OCI-LY3 (cell line): ENCODE results near the gene FTH1.

Source experiments
- H2AFZ ChIP-seq: fragments of 200-600, 300-600 bp; shearing (Covaris generic); 2 replicates; pipeline ENCODE4 v1.6.0; 2014; ENCODE audit warnings: antibody characterized with exemption, low read depth, low read length
- H3K27ac ChIP-seq: fragments of 200-600, 300-600 bp; sonication (generic); 2 replicates; pipeline ENCODE4 v1.5.1; 2014; ENCODE audit warnings: mild to moderate bottlenecking, low read length, moderate library complexity, mixed read lengths
- H3K27me3 ChIP-seq: fragments of 200-600, 300-600 bp; sonication (generic); 2 replicates; pipeline ENCODE4 v1.6.1; 2014; ENCODE audit warnings: low read depth, low read length, mixed read lengths
- H3K36me3 ChIP-seq: fragments of 200-600, 300-600 bp; sonication (generic); replicated peaks from 2 replicates; pipeline ENCODE3; 2014; ENCODE audit warnings: low read depth, low read length, mixed read lengths
- H3K4me1 ChIP-seq: fragments of 300-600, 200-600 bp; sonication (generic); 2 replicates; pipeline ENCODE4 v1.6.1; 2014; ENCODE audit warnings: low read length, mixed read lengths
- H3K4me2 ChIP-seq: fragments of 200-600, 300-600 bp; sonication (generic); 2 replicates; pipeline ENCODE4 v1.6.1; 2014; ENCODE audit warnings: low read length, mixed read lengths
- H3K4me3 ChIP-seq: fragments of 300-600, 200-600 bp; sonication (generic); 2 replicates; pipeline ENCODE4 v1.5.1; 2014; ENCODE audit warnings: antibody characterized with exemption, mild to moderate bottlenecking, low read length, moderate library complexity
- H3K79me2 ChIP-seq: fragments of 300-600, 200-600 bp; shearing (Covaris generic); 2 replicates; pipeline ENCODE4 v1.6.1; 2014; ENCODE audit warnings: mild to moderate bottlenecking, low read length, mixed read lengths
- H3K9ac ChIP-seq: fragments of 300-600, 200-600 bp; shearing (Covaris generic); 2 replicates; pipeline ENCODE4 v1.6.0; 2014; ENCODE audit warnings: mild to moderate bottlenecking, low read length, moderate library complexity
- H3K9me3 ChIP-seq: fragments of 200-600, 300-600 bp; shearing (Covaris generic); 2 replicates; pipeline ENCODE4 v1.6.1; 2014; ENCODE audit warnings: low read length, mixed read lengths; ENCODE audit not compliant: insufficient read depth
- H4K20me1 ChIP-seq: fragments of 200-600, 300-600 bp; sonication (generic); 2 replicates; pipeline ENCODE4 v1.6.1; 2016; ENCODE audit warnings: low read length, mixed read lengths; ENCODE audit not compliant: insufficient read depth
- EZH2phosphoT487 ChIP-seq: fragments of 200-600 bp; shearing (Covaris generic); IDR thresholded peaks from 2 replicates; pipeline ENCODE4 v1.6.1; 2018; ENCODE audit warnings: antibody characterized with exemption, mixed run types, low read depth
- TF ChIP-seq, protein P1 (sequence below): fragments of 200-600, 300-600 bp; sonication (generic); IDR thresholded peaks from 2 replicates; pipeline ENCODE4 v1.5.1; 2014; ENCODE audit warnings: antibody characterized with exemption, low read length, low read depth

The FTH1 gene

GRCh38 chr11:61918251-61918937 is 49.0 kb downstream of the FTH1 start:
- Histone ChIP-seq H3K27me3 (peaks cover 13% of the 10 kb centered on the region; the same call in 1 of the 2 replicates), H2AFZ (no peak overlapping the region), H3K36me3 (no peaks in the 10 kb centered on the region), H3K9me3 (no peaks in the 10 kb centered on the region), H3K4me3 (no peak overlapping the region), H3K79me2 (no peaks in the 10 kb centered on the region), H3K27ac (no peak overlapping the region), H3K4me2 (no peak overlapping the region), H3K9ac (no peak overlapping the region), H3K4me1 (no peaks in the 10 kb centered on the region), H4K20me1 (no peaks in the 10 kb centered on the region)
- TF ChIP-seq EZH2phosphoT487: no peak
- TF ChIP-seq, protein P1, sequence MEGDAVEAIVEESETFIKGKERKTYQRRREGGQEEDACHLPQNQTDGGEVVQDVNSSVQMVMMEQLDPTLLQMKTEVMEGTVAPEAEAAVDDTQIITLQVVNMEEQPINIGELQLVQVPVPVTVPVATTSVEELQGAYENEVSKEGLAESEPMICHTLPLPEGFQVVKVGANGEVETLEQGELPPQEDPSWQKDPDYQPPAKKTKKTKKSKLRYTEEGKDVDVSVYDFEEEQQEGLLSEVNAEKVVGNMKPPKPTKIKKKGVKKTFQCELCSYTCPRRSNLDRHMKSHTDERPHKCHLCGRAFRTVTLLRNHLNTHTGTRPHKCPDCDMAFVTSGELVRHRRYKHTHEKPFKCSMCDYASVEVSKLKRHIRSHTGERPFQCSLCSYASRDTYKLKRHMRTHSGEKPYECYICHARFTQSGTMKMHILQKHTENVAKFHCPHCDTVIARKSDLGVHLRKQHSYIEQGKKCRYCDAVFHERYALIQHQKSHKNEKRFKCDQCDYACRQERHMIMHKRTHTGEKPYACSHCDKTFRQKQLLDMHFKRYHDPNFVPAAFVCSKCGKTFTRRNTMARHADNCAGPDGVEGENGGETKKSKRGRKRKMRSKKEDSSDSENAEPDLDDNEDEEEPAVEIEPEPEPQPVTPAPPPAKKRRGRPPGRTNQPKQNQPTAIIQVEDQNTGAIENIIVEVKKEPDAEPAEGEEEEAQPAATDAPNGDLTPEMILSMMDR: no peak

GRCh38 chr11:61917334-61918109 is 49.9 kb downstream of the FTH1 start, which contains the start of gene RAB3IL1:
Gene RAB3IL1, minus strand, starts transcription at chr11:61917566. Its CDS starts 199 bp downstream, at chr11:61917367.
- H3K4me3 ChIP-seq: no peak within 1 kb of the TSS
- no peaks in the 10 kb centered on the region for H3K9me3 ChIP-seq
- TF ChIP-seq EZH2phosphoT487: no peak
- TF ChIP-seq, protein P1: no peak
- H2AFZ ChIP-seq: no peak within 1 kb of the TSS
- H3K4me1 ChIP-seq: no peaks in the 10 kb centered on the region
- no peaks in the 10 kb centered on the region for H3K79me2 ChIP-seq
- no peak within 1 kb of the TSS for H3K9ac ChIP-seq
- H4K20me1 ChIP-seq: no peaks in the 10 kb centered on the region
- no peak within 1 kb of the TSS for H3K27ac ChIP-seq
- no peak within 1 kb of the TSS for H3K4me2 ChIP-seq
- H3K36me3 ChIP-seq: no peaks in the 10 kb centered on the region
- H3K27me3 ChIP-seq: peaks cover 13% of the 10 kb centered on the region; the same call in 1 of the 2 replicates

DNA sequence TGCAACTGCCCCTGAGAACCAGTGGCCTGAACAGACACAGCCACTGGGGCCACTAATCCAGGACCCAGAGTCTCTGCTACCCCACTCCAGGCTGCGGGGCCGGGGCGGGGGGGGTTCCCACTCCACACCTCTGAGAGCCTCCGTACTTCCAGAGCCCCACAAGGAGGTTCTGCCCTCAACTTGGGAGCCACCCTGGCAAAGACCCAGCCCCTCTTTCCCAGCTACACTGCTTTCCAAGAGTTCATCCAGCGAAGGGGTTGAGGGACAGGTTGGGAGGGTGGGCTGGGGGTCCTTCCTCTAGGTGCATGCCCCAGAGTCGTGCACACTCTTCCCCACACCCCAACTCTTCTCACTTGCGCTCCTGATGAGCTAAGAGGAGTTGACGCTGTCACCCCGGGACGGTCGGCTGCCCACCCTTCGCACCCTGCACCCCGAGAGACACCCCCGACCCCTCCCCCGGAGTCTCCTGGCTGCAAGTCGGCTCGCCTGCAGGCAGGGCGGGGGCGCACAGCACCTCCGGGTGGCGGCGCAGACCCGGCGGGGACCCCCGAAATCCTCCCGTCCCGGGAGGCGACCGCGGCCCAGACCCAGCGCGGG is 50.6 kb downstream of the FTH1 start:
- Histone ChIP-seq H3K9ac (no peak overlapping the region), H3K9me3 (no peaks in the 10 kb centered on the region), H3K36me3 (no peaks in the 10 kb centered on the region), H2AFZ (no peak overlapping the region), H3K79me2 (no peaks in the 10 kb centered on the region), H3K27me3 (peaks cover 13% of the 10 kb centered on the region; the same call in 1 of the 2 replicates), H3K27ac (no peak overlapping the region), H4K20me1 (no peaks in the 10 kb centered on the region), H3K4me2 (no peak overlapping the region), H3K4me3 (no peak overlapping the region), H3K4me1 (no peaks in the 10 kb centered on the region)
- TF ChIP-seq, protein P1: no peak
- no peak for TF ChIP-seq EZH2phosphoT487
